Calu3 (cell line): Measurements from ENCODE around the gene GRIK2. TPM values are rescaled to one million over a fixed set of nuclear protein-coding genes. Genes with fewer than 3 reads are reported as not detected.
"Not testable (repeated sequence)": the region's sequence is repeated elsewhere in the genome, so short reads cannot be mapped to it uniquely, and the experiment has no call there.

Experiments used
- BruUV-seq: library from RNA; stranded (reverse); fragments of 400-500 nt; replicated peaks from 2 replicates; lab custom pipeline; 2021; lab: Mats Ljungman, UMichigan
- CTCF ChIA-PET: fragments of 300-600 bp; sonication (Branson Sonifier 250); formaldehyde crosslinking; loops from one replicate; lab custom pipeline; 2022; ENCODE audit warnings: antibody characterized with exemption; lab: Charles Lee
- DNase-seq: peaks from one replicate; pipeline ENCODE4 v3.0.0; 2022
- H3K27ac Mint-ChIP-seq: one replicate; pipeline ENCODE4 v1.8.0; 2022; ENCODE audit warnings: mixed read lengths; ENCODE audit not compliant: unreplicated experiment
- H3K27me3 Mint-ChIP-seq: one replicate; pipeline ENCODE4 v1.8.0; 2022; ENCODE audit warnings: mixed read lengths; ENCODE audit not compliant: unreplicated experiment
- H3K36me3 Mint-ChIP-seq: one replicate; pipeline ENCODE4 v1.8.0; 2022; ENCODE audit warnings: mild to moderate bottlenecking, moderate library complexity, mixed read lengths; ENCODE audit not compliant: insufficient read depth, unreplicated experiment
- H3K4me1 Mint-ChIP-seq: one replicate; pipeline ENCODE4 v1.8.0; 2022; ENCODE audit warnings: mild to moderate bottlenecking, low read depth, mixed read lengths; ENCODE audit not compliant: unreplicated experiment
- H3K4me3 Mint-ChIP-seq: one replicate; pipeline ENCODE4 v1.8.0; 2022; ENCODE audit warnings: mild to moderate bottlenecking, low read depth, moderate library complexity, mixed read lengths; ENCODE audit not compliant: unreplicated experiment
- H3K9me3 Mint-ChIP-seq: one replicate; pipeline ENCODE4 v1.8.0; 2022; ENCODE audit warnings: low read depth, mixed read lengths; ENCODE audit not compliant: unreplicated experiment
- intact Hi-C: fragments of 100-400 bp; cut with micrococcal nuclease; formaldehyde crosslinking; loops from one replicate; pipeline ENCODE4 v1.10.0; 2022; ENCODE audit not compliant: unreplicated experiment
- total RNA-seq: library from RNA; stranded (reverse); gene quantifications from 2 replicates; pipeline ENCODE4 v1.2.3, GENCODE V29; 2022
- TF ChIP-seq, protein P1 (sequence below): fragments of 200-600 bp; IDR thresholded peaks from one replicate; pipeline ENCODE4 v1.8.0; 2022; ENCODE audit warnings: antibody characterized with exemption; ENCODE audit not compliant: unreplicated experiment

Gene GRIK2
- total RNA-seq, 1 experiment from 2014 or later, result 3.3 TPM

DNA sequence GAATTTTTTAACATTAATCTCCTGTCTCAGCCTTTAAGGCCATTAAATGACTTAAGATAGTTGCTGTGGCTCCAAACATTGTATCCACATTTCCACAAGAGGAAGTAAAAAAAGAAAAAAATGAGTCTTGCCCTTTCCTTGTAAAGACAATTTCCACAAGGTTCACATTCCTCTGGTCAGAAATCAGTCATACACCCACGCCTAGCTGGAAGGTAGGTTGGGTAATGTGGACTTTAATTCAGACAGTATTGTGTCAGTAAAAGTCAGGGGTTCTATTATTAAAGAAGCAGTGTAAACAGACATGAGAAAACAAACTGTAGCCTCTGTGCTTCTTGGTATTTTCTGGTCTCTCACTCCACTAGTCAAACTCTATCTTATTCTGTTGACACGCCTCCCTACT is 682.0 kb downstream of the GRIK2 start:
- intact Hi-C loops, result no loop called here

DNA sequence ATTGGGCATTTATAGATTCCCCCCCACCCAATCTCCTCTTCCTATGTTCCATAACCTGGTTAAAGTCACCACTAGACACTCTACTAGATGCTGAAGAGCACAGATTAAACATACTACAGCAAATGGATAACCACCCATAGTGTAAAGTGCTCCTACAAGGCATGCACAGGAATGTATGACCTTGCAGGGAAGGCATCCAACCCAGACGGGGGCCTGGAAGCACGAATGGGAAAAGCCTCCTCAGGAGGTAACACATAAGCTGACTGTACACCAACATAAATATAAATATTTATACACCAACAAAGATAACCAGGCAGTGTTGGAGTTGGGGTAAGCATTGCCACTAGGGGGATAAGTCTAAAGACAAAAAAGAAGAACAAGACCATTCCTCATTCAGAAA is 691.7 kb downstream of the GRIK2 start:
- intact Hi-C loops, result no loop called here
- no peaks in the 10 kb centered on the region for H3K27me3 Mint-ChIP-seq
- no peaks in the 10 kb centered on the region for H3K36me3 Mint-ChIP-seq
- no peaks in the 10 kb centered on the region for H3K4me1 Mint-ChIP-seq
- BruUV-seq, result no TSS peak
- no peak overlapping the region for H3K4me3 Mint-ChIP-seq
- CTCF ChIA-PET, result no interaction called here
- no peak for DNase-seq
- TF ChIP-seq, protein P1, sequence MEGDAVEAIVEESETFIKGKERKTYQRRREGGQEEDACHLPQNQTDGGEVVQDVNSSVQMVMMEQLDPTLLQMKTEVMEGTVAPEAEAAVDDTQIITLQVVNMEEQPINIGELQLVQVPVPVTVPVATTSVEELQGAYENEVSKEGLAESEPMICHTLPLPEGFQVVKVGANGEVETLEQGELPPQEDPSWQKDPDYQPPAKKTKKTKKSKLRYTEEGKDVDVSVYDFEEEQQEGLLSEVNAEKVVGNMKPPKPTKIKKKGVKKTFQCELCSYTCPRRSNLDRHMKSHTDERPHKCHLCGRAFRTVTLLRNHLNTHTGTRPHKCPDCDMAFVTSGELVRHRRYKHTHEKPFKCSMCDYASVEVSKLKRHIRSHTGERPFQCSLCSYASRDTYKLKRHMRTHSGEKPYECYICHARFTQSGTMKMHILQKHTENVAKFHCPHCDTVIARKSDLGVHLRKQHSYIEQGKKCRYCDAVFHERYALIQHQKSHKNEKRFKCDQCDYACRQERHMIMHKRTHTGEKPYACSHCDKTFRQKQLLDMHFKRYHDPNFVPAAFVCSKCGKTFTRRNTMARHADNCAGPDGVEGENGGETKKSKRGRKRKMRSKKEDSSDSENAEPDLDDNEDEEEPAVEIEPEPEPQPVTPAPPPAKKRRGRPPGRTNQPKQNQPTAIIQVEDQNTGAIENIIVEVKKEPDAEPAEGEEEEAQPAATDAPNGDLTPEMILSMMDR, result no peak
- peaks cover 2% of the 10 kb centered on the region for H3K9me3 Mint-ChIP-seq
- H3K27ac Mint-ChIP-seq, result no peak overlapping the region

More for the DNA sequence above, 682.0 kb downstream of the GRIK2 start:
- BruUV-seq, result no TSS peak
- DNase-seq, result peak; percentile 7
- H3K4me1 Mint-ChIP-seq, result peaks cover 20% of the 10 kb centered on the region
- TF ChIP-seq, protein P1, result no peak
- H3K9me3 Mint-ChIP-seq, result peaks cover 8% of the 10 kb centered on the region
- H3K27me3 Mint-ChIP-seq, result no peaks in the 10 kb centered on the region
- no peaks in the 10 kb centered on the region for H3K36me3 Mint-ChIP-seq
- CTCF ChIA-PET, result interaction anchor here (0.7 kb wide), 1 partner anchor 771 kb away, joined by 3 read pairs; no protein-coding TSS in a partner anchor
- no peak overlapping the region for H3K4me3 Mint-ChIP-seq
- peak overlapping the region; percentile 64 for H3K27ac Mint-ChIP-seq

DNA sequence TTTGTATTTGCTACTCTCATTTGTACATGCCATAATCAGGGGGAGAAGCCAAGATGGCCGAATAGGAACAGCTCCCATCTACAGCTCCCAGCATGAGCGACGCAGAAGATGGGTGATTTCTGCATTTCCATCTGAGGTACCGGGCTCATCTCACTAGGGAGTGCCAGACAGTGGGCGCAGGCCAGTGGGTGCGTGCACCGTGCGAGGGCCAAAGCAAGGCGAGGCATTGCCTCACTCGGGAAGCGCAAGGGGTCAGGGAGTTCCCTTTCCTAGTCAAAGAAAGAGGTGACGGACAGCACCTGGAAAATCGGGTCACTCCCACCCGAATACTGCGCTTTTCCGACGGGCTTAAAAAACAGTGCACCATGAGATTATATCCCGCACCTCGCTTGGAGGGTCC is 694.7 kb downstream of the GRIK2 start:
- CTCF ChIA-PET, H3K36me3 Mint-ChIP-seq, H3K9me3 Mint-ChIP-seq, BruUV-seq, H3K4me3 Mint-ChIP-seq, H3K27ac Mint-ChIP-seq, H3K4me1 Mint-ChIP-seq, H3K27me3 Mint-ChIP-seq, intact Hi-C loops, DNase-seq: not testable (repeated sequence)

DNA sequence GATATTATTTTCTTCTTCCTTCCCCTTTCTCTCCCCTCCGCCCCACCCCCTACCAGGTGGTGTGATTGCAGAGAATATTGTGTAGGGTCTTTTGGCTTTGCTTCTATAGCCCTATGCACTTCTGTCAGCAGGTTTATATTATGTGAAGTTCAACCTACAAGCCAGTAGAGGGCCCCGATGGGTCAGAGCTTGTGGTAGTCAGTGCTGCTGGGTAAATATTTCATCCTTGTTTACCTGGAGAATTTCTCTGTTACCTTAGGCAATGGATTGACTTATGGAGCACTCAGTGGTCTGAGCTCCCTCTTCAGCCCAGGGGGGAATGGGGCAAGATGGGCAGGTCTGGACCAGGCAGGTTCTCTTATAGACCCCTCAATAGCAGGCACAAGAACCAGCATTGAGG is 720.9 kb downstream of the GRIK2 start:
- no peaks in the 10 kb centered on the region for H3K36me3 Mint-ChIP-seq
- H3K4me3 Mint-ChIP-seq, result no peak overlapping the region
- no peak overlapping the region for H3K27ac Mint-ChIP-seq
- intact Hi-C loops, result no loop called here
- TF ChIP-seq, protein P1, result no peak
- no peaks in the 10 kb centered on the region for H3K27me3 Mint-ChIP-seq
- H3K4me1 Mint-ChIP-seq, result no peaks in the 10 kb centered on the region
- BruUV-seq, result no TSS peak
- H3K9me3 Mint-ChIP-seq, result peaks cover 4% of the 10 kb centered on the region
- CTCF ChIA-PET, result no interaction called here
- DNase-seq, result no peak

DNA sequence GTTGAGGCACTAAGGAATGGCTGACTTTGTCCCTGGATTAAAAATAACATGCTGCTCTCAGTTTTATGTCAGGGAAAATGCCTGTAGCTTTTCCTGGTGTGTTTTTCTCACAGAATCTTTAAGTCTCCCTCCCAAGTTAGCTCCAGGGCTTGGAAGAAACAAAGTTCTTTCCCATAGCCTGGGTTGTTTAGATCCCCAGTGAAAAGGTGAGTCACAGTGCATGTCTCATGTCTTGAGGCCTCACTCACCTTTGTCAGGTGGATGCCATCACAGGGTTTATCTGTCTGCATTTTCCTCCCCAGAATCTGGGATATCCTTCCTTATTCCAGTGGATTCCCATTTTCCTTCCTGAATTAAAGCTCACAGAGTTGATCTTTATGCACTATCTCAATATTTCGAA is 722.4 kb downstream of the GRIK2 start:
- Mint-ChIP-seq H3K9me3 (peaks cover 4% of the 10 kb centered on the region), H3K27me3 (no peaks in the 10 kb centered on the region), H3K4me3 (no peak overlapping the region), H3K36me3 (no peaks in the 10 kb centered on the region), H3K27ac (no peak overlapping the region), H3K4me1 (no peaks in the 10 kb centered on the region)
- DNase-seq, result no peak
- TF ChIP-seq, protein P1, result no peak
- CTCF ChIA-PET, result interaction anchor here (0.6 kb wide), 1 partner anchor 342 kb away, joined by 4 read pairs; no protein-coding TSS in a partner anchor
- BruUV-seq, result no TSS peak
- intact Hi-C loops, result no loop called here
